ENCODE results near the gene PDE6B.

DNA sequence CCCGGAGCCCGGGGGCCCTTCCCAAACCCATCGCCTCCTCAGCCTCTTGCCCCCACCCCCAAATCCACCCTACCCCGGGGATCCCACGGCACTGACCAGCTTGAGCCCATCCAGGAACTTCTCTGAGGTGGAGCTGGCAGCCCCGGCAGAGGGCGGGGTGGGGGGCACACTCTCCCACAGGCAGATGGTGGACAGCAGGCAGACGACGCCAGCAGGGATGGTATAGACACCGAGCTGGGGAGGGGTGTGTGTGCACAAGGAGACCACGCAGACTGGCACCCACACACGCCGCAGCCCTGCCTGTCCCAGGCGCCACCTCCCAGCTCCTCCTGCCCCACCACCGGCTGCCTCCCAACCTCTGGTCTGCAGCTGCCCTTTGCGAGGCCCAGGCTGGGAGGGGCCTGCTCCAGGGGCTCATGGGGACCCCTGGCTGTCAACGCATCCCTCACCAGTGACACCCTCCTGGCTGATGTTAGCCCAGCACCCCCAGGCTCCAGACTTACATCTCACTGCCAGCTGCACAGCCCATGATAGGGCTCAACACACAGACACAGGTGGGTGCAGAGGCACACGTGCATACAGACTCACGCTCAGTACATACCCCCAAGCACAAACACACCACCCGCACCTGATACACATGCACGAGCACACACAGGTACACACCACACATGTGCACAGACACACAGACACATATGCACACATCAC is 59.4 kb downstream of the PDE6B start:
- TF ChIP-seq, protein P1, sequence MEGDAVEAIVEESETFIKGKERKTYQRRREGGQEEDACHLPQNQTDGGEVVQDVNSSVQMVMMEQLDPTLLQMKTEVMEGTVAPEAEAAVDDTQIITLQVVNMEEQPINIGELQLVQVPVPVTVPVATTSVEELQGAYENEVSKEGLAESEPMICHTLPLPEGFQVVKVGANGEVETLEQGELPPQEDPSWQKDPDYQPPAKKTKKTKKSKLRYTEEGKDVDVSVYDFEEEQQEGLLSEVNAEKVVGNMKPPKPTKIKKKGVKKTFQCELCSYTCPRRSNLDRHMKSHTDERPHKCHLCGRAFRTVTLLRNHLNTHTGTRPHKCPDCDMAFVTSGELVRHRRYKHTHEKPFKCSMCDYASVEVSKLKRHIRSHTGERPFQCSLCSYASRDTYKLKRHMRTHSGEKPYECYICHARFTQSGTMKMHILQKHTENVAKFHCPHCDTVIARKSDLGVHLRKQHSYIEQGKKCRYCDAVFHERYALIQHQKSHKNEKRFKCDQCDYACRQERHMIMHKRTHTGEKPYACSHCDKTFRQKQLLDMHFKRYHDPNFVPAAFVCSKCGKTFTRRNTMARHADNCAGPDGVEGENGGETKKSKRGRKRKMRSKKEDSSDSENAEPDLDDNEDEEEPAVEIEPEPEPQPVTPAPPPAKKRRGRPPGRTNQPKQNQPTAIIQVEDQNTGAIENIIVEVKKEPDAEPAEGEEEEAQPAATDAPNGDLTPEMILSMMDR (conservative IDR thresholded peaks at IDR 0.05; ENCODE audit: low read length), result no peak
- no peak for TF ChIP-seq EZH2phosphoT487 (IDR thresholded peaks at IDR 0.05; ENCODE audit: borderline replicate concordance, low read depth, low read length)
